Fibroblast of lung (primary cell): Measurements from ENCODE around the gene SEC22A.

Experiments
- CTCF ChIP-seq, 2 donors: IDR thresholded peaks in 1 of 2; conservative IDR thresholded peaks in 1 of 2; 1 replicate in 1 of 2; 2 replicates in 1 of 2; pipeline ENCODE4 v1.5.1; 2011 to 2012; ENCODE audit warnings: low read length in 2 of 2, control low read depth in 1 of 2, inconsistent platforms in 1 of 2, low read depth in 1 of 2, mild to moderate bottlenecking in 1 of 2
- EZH2 ChIP-seq: IDR thresholded peaks from 2 replicates; pipeline ENCODE4 v1.5.1; 2012; ENCODE audit warnings: low read length, control low read depth, mild to moderate bottlenecking; ENCODE audit errors: missing control alignments

- no peak for TF ChIP-seq CTCF (conservative IDR thresholded peaks at IDR 0.05 in 1 of 2, IDR thresholded peaks at IDR 0.05 in 1 of 2; ENCODE audit: low read depth in 1 of 2, low read length in 2 of 2)
- TF ChIP-seq EZH2, result no peak
These were observed 3.4 kb upstream of the SEC22A start for GRCh38 chr3:123198372-123198771.
